Measurements from ENCODE around the gene HECW1. TPM values are rescaled to one million over a fixed set of nuclear protein-coding genes. Genes with fewer than 3 reads are reported as not detected.

Gene HECW1
- total and polyA plus RNA-seq, 10 of the 15 experiments (the other 5 are each of a cell fraction or from before 2014, with no cell fraction given) = under 0.01 to 0.31 (median 0.04) TPM; not detected in 3

GRCh38 chr7:43495572-43495971 lies 383.1 kb downstream of the HECW1 start (continued):
- TF ChIP-seq ATF7 (IDR thresholded peaks at IDR 0.05; ENCODE audit: low read depth) = no peak
- no peak for TF ChIP-seq SUPT20H (IDR thresholded peaks at IDR 0.05; ENCODE audit: borderline replicate concordance, control insufficient read depth, low read depth, low read length)
- TF ChIP-seq REST (IDR thresholded peaks at IDR 0.05; ENCODE audit: low read depth, low read length) = no peak
- TF ChIP-seq EED (IDR thresholded peaks at IDR 0.05; ENCODE audit: low read depth) = peak; percentile 36; the same call in 1 of the 2 replicates
- TF ChIP-seq MXI1 (IDR thresholded peaks at IDR 0.05; ENCODE audit: low read depth, low read length) = no peak
- TF ChIP-seq CREM (IDR thresholded peaks at IDR 0.05; ENCODE audit: low read depth) = peak; percentile 67; the same call in 1 of the 2 replicates
- no peak for TF ChIP-seq SRF (IDR thresholded peaks at IDR 0.05; ENCODE audit: low read depth in 2 of 2, low read length in 2 of 2)
- no peak for TF ChIP-seq RCOR1 (conservative IDR thresholded peaks at IDR 0.05; ENCODE audit: low read depth, low read length)
- no peak for TF ChIP-seq SKIL (IDR thresholded peaks at IDR 0.05; ENCODE audit: low read depth, poor library complexity, severe bottlenecking)
- no peak for TF ChIP-seq TAF1 (IDR thresholded peaks at IDR 0.05; ENCODE audit: borderline replicate concordance, low read depth, low read length)
- TF ChIP-seq ZNF24 (IDR thresholded peaks at IDR 0.05) = peak; percentile 86
- peak; percentile 52; the same call in 1 of the 2 replicates for TF ChIP-seq RUNX3 (IDR thresholded peaks at IDR 0.05; ENCODE audit: low read length)
- no peak for TF ChIP-seq NR2C2 (IDR thresholded peaks at IDR 0.05; ENCODE audit: borderline replicate concordance, control insufficient read depth, insufficient read length, low read depth)
- TF ChIP-seq E2F4 (IDR thresholded peaks at IDR 0.05; ENCODE audit: low read depth, low read length) = no peak
- TF ChIP-seq ELK1 (IDR thresholded peaks at IDR 0.05; ENCODE audit: low read depth, low read length) = no peak
- no peak for TF ChIP-seq IKZF2 (IDR thresholded peaks at IDR 0.05)
- TF ChIP-seq IRF5 (IDR thresholded peaks at IDR 0.05; ENCODE audit: borderline replicate concordance) = no peak
- TF ChIP-seq PKNOX1 (IDR thresholded peaks at IDR 0.05) = no peak

All from GM12878 (cell line).